NB4 (cell line): ENCODE data around the gene TTLL7.

Experiments used
- CTCF ChIP-seq: IDR thresholded peaks from one replicate; pipeline ENCODE4 v1.5.1; 2012; ENCODE audit warnings: low read depth, low read length
- MAX ChIP-seq: IDR thresholded peaks from 2 replicates; pipeline ENCODE4 v1.6.1; 2011; ENCODE audit warnings: low read depth, low read length
- MYC ChIP-seq: IDR thresholded peaks from 2 replicates; pipeline ENCODE4 v1.6.1; 2011; ENCODE audit warnings: low read depth, low read length
- POLR2A ChIP-seq: IDR thresholded peaks from 2 replicates; pipeline ENCODE4 v1.6.1; 2011; ENCODE audit warnings: mild to moderate bottlenecking; ENCODE audit not compliant: insufficient read length; ENCODE audit errors: extremely low read depth

- TF ChIP-seq CTCF: no peak
- TF ChIP-seq POLR2A: no peak
- TF ChIP-seq MYC: no peak
- TF ChIP-seq MAX: no peak
Observed at GRCh38 chr1:83934550-83934949, 64.4 kb downstream of the TTLL7 start.
